ENCODE results near the gene SRA1.

SRA1 gene

DNA sequence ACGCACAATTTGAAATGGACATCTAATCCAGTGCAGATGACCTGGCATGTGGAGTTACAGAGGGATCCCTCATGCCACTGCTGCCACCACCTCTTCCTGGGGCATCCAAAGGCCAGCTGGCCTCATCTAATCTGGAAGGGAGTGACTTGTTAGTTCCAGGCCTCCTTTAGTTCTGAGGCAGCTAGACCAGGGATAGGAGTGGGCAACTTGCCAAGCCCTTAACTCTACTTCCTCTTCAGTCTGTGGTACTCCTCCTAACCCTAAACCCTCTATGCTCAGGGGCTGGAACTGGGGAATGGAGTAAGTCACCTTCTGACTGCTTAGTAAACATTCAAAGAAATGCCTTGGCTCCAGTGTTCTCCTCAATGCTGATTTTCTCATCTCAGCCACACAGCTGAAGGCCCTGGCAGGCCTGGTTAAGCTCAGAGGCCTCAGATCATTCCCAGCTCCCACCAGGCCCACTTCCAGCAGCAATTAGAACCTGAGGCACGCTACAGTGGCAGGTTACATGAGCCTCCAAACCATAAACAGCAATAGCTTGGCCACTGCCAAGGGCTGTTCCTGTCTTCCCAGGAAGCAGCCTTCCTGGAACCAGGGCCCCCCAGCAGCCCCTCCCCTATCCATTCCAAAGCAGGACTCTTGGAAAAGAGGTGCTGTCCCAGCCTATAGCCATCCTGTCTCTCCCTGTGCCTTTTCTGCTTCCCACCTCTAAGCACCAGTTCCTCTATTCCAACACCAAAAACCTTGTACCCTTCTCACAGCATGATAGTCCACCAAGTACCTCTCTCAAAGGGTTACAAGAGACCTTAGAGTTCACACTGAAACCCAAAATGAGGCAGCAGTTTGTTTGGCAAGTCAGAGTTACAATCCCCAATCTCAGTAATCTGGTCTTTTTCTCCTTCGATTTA lies 7.8 kb downstream of the SRA1 start:
- no peak for DNase-seq

DNA sequence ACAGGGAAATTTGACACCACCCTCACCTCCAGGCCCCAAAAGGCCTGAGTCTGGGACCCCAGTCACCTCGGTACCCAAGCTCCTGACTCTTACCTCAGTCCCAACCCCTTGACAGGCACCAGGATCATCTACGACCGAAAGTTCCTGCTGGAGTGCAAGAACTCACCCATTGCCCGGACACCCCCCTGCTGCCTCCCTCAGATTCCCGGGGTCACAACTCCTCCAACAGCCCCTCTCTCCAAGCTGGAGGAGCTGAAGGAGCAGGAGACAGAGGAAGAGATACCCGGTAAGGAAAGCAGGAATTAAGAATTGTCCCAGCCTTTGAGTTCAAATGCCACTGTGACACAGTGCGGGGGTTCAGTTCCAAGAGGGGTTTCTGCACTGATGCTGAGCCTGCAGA lies 8.5 kb downstream of the SRA1 start:
- no peak for DNase-seq

DNA sequence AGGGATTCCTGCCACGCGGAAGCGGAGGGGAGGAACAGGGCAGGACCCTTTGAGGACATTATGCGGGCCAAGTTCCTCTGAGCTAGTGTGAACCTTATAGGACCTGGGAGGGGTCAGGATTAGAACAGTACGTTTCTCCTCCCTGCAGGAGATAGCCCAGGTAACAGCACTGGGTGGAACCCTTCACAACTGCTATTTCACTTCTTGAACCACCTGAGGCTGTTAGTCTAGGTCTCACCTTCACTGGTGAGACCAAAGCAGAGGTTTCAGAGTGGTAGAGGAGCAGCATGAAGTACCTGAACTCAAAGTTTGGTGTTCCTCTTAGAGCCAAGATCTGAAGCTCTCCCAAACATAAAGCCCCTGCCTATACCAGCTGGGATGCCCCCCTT lies 9.0 kb downstream of the SRA1 start:
- no peak for DNase-seq

DNA sequence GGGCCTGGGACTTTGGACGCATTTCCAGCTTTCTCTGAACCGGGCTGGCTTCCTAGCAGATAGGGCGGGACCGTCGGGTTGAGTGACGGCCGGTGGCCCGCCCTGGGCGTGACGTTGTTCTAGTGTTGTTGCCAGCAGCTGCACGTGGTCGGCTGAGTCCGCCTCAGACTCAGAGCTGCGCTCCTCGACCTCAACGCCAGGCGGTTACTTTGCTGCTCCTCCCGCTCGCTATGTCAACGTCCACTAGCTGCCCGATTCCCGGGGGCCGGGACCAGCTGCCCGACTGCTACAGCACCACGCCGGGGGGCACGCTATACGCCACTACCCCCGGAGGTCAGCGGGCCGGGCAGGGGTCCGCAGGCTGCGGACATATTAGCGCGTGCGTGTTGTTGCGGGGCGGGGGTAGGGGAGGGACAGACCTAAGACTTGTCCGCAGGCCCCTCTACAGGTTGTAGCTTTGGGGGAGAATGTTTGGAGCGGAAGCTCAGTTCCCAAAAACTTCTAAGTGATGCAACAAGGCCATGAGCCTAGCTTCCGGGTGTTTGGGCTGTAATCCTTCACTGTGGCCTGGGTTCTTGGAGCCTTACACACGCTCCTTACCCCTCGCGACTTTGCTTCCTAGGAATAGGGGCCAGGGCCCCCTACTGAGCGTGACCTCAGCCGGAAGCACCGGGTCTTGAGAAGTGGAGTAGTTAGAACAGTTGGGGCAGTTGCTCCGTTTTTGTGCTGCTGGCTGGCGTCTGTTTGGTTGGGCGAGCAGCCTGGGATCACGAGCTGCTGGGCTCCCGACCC lies 9.6 kb downstream of the SRA1 start, which contains the start of gene EIF4EBP3:
Gene EIF4EBP3 (plus strand): TSS at position 155 of the 792 bp plus-strand sequence. CDS start 76 bp downstream, at position 231.
- DNase-seq = peak; percentile 89

DNA sequence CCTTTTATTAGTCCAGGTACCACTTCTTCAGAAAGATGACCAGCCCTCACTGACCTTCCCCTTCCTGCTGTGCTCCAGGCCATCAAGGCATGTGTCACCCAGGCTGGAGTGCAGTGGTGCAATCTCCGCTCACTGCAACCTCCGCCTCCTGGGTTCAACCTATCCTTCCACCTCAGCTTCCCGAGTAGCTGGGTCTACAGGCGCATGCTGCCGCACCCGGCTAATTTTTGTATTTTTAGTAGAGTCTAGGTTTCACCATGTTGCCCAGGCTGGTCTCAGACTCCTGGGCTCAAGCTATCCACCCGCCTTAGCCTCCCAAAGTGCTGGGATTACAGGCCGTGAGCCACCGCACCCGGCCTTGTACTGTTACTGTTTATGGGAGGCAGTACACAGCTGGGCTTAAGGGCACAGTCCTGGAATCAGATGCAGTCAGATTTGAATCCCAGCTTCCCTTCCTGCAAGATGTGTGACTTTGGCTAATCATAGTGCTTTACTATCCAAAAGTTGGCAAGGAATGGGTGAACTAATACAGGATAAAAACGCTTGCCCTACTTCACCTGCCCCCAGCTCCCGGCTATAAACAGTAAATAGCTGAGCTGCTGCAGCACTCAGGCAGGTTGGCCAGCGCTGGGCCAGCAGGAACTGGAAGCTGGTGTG lies 10.3 kb downstream of the SRA1 start:
- no peak for DNase-seq

DNA sequence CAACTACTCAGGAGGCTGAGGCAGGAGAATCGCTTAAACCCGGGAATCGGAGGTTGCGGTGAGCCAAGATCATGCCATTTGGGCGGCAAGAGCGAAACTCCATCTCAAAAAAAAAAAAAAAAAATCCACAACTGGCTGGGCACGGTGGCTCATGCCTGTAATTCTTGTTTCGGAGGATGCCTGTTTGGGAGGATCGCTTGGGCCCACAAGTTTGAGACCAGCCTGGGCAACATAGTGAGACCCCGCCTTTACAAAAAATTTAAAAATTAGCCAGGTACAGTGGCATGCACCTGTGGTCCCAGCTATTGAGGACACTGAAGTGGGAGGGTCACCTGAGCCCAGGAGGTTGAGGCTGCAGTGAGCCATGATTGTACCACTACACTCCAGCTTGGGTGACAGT lies 11.7 kb downstream of the SRA1 start:
- no peak for DNase-seq

DNA sequence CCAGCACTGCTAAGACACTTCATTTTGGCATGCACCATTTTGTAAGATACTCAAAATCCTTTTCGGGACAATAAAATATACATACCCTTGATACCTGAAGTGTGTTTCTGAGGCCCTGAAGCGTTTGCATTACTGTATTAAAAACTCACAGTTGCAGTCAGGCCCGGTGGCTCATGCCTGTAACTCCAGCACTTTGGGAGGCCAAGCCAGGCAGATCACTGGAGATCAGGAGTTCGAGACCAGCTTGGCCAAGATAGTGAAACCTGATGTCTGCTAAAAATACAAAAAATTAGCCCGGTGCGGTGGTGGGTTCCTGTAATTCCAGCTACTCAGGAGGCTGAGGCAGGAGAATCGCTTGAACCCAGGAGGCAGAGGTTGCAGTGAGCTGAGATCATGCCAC lies 12.3 kb downstream of the SRA1 start:
- DNase-seq = no peak

DNA sequence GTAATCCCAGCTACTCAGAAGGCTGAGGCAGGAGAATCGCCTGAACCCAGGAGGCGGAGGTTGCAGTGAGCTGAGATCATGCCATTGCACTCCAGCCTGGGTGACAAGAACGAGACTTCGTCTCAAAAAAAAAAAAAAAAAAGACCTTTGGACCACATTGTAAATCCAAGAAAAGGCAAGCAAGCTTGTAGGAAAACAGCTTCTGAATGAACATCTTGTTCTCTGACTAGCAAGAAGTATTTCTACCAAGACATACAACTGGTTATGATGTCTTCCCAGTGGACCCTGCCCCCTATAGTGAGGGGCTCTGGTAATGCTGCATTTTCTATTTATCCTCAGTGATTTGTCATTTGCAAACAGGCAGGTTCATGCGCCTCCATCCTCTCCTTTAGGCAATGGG lies 14.3 kb downstream of the SRA1 start:
- DNase-seq = no peak

DNA sequence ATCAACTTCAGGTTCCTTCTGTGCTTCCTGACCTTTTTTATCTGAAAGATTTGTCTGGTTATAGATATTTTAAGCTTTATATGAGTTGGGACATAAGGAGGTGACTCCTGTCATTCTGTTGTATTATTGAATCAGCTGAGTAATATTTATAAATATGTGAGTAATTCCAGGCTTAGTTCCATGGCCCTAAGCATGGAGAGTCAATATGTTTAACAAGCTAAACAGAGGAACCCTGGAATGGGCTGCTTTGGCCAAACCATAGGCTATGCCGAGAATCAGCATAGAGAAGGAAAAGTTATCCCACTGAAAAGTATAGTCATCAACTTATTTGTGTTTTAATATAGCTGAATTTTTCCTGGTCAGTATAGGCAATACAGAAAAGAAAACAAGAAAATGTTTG lies 17.0 kb downstream of the SRA1 start:
- no peak for DNase-seq

DNA sequence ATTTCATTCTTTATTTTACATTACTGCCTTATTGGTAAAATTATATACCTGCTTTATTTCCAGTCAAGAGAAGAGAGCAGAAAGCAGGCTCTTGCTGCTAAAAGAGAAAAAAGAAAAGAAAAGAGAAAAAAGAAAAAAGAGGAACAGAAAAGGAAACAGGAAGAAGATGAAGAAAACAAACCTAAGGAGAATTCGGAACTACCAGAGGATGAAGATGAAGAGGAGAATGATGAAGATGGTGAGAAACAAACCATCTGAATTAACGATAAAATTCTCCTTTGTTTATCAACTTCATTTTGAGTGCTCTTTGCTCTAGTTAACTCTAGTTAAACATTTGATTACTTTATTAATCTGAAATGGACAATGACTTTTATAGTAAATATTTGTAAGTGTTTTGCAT lies 33.3 kb downstream of the SRA1 start:
- DNase-seq = no peak

DNA sequence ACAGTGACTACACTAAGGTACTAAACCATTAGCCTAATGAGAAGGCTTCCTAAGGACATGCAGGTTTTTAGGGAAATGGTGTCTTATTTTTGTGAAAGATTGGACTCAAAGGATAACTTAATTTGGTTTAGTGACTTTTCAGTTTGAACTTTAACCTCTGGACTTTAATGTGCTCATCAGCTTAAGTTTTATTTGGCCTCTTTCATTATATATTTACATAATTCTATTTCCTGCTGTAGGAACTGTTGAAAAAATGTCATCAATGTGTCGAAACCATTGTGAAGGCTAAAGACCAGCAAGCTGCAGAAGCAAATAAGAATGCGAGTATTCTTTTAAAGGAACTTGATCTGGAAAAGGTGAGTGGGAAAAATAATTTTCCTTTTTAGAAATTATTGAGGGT lies 44.1 kb downstream of the SRA1 start:
- DNase-seq = no peak

DNA sequence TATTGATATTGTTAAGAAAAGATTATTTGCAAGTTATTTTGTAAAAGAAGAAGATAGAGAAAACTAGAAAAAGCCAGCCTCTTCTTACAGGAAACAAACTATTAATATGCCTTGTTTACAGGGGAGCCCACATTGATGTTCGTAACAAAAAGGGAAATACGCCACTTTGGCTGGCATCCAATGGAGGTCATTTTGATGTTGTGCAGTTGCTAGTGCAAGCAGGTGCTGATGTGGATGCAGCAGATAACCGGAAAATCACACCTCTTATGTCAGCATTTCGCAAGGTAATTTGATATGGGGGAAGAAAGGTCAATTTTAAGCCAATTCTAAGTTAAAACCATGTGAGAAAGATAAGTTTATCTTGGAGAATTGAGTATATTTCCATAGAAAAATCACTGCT lies 47.4 kb downstream of the SRA1 start:
- no peak for DNase-seq

DNA sequence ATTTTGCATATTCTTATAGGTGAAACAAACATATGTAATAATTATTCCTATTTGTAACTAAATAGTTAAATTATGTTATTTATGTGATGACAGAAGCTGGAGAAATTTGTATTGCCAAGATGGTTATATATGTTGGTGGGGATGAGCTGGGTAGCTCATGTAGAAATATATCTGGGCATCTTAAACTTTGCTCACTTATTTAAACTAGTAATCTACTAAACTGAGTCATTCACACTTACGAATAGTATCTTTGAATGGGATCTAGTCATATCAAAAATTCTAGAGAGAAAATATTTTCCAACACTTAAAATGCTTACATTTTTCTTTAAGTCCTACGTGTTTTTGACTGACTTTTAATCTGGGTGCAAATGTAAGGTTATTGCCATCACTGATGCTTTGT lies 54.4 kb downstream of the SRA1 start:
- no peak for DNase-seq
